Measurements from ENCODE around the gene RCAN1.

Gene RCAN1

DNA sequence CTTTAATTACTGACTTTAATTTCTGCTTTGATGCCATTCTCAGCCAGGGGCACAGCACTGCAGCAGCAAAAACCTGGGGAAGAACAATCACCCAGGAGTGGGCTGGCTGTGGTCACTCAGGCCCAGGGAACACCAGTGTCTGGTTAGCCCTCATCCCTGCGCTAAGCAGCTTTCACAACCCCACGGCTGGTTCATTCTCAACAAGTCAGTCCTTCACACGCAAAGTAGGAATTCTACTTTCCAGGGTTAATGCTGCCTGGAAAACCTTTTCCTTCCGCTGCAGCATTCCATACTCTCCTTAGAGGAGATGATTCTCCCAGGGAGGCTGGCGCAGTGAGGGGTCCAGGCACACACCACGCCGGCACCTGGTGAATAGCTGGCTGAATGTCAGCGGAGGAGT lies 78.6 kb downstream of the RCAN1 start:
- no peak for DNase-seq

DNA sequence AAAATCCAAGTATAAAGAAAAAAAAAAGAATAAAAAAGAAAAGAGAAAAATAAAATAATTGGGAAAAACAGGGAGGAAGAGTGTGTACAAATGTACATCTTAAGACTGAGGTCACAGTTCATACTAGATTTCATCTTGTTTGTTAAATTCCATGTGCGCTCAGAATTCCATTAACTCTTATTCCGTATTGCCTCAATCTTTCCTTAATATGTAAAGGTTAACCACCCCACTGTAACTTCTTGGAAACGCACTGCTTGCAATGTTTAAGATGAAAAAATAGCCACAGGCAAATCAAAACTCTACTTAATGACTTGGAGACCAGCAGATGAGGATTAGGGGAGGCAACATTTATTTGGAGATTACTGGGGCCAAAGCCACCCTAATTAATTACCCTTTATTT lies 79.0 kb downstream of the RCAN1 start:
- no peak for DNase-seq

DNA sequence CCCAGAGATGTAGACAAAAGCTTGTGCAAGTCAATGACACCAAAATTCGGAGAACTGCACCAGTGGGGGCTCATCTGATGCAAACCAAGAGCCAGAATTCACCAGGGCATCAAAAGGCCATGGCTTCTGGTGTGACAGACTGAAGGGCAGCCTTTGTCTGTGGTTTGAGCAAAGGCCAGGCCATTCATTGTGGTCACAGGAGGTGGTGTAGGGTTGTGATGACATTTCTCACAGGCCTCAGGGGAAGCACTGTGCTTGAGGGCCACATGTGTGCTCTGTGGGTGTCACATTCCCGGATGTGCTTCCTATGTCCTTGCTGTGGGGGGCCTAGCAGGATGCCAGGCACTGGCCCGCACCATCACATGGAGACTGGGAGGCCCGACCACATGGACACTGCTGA lies 80.4 kb downstream of the RCAN1 start:
- DNase-seq = no peak

DNA sequence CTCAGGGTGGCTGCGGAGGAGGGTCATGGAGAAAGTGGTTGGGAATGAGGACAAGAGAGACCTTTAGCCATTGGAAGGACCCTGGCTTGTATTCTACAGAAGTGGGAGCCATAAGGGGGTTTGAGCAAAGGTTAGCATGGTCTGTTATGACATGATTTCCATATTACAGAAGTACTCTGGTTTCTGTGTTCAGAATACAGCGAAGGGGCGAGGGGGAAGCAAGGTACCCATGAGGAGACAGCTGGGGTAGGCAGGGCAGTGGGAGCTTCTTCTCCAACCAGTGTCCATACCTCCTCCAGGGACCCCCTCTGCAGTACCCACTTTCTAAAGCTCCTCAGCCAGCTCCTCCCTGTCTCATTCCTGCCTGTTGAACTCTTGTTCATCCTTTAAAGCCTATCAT lies 81.0 kb downstream of the RCAN1 start:
- DNase-seq = no peak

DNA sequence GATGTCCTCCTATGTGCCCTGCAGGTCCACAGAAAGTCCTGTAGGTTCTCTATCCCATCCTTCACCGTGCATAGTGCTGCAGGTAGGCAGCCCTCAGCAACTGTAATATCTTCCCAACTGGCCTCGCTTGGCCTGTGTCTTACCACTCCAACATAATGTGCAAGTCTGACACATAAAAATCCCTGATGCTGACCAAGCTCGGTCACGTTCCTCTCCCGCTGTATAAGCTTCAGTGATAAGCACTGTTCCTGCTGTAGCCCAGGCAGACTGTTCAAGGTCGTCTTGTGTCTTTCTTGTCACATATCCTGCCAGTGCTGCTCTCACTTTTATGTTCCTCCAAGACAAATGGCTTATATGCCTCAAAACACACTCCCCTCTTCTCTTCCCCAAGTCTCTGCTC lies 83.5 kb downstream of the RCAN1 start:
- DNase-seq = no peak

DNA sequence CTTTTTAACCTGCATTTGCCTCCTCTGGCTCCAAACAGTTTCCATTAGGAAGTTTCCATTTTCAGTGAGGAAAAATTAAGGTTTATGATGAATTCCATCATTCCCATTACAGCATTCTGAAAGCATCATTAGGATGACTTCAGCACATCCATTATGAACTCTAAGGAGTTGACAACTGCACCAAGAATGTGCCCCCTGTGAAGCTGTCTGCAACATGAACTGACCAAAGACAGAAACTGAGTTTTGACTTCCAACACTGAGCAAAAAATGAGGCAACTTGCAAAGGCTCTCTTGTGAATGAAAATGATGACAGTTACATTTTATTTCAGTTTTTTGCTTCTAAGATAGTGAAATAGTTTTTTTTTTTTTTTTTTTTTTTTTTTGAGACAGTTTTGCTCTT lies 84.7 kb downstream of the RCAN1 start:
- no peak for DNase-seq

DNA sequence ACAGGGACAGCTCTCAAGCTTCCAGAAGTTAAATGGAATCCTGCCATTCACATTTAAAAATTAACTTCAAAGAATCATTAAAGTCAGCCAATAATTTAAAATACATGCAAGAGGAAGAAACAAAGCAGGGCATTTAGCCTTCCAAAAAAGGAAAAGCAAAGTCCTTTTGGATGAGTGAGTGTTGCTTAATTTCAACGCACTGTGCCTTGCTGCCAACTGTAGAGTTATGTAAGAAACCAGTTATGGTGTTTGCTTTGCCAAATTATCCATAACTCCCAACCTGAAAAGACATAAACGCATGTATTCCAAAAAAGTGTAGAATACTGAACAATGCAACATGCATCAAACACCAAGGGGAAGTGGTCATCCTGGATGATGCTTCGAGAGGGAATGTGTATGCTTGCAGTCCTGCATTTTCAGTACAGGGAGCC lies 86.8 kb downstream of the RCAN1 start:
- DNase-seq = no peak

DNA sequence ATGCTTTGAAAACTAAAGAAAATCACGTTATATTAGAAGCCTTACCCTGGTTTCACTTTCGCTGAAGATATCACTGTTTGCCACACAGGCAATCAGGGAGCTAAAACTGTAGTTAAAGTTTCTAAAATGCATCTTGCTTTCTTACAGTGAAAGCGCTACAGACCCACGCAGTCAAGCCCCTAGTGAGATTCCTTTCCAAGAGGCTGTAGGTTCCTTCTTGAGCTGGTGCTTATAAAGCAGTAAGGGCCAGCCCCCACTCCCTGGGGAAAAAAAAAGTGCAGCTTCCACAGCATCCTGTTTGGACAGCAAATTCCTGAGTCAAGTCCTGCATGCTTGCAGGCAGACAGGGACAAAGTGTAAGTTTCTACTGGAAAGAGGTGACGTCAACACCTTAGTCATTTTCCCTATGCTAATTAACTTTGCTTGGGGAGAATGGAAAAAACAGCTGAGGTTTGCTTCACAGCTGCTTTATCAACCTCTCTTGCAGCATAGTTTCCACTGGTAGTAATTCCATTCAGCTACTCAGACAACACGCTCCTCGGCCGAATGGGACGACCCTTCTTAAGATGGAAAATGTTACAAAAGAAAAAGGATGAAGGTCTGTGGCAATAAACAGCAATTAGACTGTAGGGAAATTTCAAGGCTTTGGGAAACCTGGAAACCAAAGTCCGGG lies 88.2 kb downstream of the RCAN1 start:
- DNase-seq = no peak

DNA sequence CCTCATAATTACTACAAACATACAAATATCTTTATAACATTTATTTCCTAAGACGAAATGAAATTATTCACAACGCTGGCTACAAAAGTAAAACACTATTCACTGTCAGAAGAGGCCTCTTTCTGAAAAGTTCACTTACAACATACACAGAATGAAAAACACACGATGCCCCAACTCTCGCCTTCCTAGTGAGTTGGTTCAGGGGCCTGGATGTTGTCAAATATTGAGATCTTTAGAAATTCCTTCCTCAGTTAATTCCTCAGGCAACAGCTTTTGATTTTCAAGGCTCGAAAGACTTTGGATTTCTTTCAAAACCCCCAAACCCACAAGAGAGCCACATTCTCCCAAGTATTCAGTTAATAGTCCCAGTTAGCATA lies 88.7 kb downstream of the RCAN1 start:
- DNase-seq = no peak

DNA sequence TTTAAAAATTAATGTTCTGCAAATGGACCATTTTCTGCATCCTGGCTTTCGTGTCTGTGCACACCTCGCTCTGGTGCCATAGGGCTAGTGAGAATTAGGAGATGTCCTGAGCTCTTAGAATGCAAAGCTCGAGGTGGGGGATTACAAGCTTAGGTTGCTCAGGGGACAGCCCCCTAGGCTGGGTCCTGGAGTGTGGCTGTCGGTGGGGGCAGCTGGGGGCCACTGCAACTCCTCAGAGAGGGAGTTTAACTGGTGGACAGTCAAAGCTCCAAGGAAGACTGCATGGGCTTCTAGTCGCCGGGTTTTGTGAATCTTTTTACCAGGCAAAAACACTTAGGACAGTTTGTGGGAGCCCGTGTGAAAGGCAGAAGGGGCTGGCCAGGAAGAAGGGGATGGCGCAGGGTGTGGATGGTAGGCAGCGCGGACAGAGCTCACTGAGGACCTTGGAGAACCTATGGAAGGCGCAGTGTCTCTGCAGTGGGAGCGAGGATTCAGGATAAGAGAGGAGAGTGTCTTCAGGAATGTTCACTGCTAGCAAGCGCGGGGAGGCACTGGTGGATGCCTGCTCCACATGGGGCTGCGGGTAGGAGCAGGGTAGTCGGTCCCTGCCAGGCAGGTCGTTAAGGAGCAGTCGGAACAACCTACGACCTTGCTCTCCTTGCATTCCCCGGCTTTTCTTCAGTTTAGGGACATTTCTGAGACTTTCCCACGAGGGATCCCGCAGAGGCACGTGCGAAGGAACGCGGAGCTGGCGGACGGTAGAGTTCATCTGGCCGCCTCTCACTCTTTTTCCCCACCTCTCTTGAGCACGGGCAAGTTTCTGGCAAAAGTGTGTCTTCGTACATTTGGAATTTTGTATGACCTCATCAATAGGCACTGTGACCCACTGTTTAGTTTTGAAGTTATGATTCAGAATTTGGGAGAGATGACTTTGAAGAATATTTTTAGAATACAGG lies 90.0 kb downstream of the RCAN1 start:
- DNase-seq = no peak

DNA sequence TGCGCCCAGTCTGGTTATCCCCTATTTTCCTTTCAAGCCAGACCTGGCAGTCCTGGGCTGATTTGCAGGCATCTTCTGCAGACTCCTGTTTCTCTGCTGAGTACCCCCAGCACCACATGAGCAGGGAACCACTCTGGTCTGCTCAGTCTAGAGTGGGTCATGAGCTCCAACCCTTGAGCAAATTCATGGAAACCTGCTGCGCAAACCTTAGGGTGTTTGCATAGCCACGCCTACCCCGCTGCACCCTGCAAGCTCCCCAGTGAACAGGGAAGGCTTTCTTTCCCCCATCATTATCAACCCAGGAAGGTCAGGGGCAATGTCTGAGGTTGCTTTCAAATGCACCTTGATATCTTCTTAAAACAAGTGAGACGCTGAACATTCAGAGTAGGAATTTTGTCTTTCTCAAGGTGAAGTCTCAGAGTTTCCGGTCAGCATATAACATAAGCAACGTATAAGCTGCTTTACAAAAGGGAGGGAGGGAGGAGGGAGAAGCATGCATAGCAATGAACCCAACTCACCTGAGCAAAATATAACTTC lies 91.8 kb downstream of the RCAN1 start:
- DNase-seq = no peak

DNA sequence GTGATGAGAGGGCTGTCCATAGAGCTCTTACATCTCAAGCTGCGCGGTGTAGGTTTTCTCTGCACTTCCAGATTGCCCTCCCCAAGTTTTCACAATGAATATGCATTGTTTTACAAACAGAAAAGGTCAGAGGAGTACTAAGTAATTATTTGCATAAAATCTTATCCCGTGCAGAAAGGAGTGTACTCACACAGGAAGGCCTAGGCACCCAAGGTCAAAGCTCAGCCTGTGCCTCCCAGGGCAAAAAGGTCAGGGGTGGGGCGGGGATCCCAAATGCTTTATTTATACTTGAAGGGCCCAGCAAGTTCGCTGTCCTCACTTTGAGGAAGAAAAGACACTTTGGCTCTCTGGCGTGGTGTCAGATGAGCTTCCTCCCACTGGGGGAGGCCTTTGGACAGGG lies 92.6 kb downstream of the RCAN1 start:
- DNase-seq = no peak

DNA sequence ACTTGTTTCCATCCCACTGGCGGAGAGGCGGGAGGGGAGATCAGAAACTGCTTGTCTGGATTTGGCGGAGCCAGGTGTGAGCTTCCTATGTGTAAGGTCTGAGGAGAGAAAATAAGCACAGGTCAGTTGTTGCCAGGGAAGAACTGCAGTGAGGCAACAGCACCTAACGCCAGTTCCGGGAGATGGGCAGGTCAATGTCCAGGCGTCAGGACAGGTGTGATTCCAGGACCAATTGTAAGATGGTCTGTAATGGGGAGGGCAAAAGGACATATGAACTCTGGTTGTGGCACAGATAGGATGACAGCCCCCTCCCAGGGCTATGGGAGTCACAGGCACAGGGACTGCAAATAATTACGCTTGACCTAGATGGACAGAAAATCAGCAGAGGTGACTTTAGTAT lies 93.4 kb downstream of the RCAN1 start:
- DNase-seq = no peak

DNA sequence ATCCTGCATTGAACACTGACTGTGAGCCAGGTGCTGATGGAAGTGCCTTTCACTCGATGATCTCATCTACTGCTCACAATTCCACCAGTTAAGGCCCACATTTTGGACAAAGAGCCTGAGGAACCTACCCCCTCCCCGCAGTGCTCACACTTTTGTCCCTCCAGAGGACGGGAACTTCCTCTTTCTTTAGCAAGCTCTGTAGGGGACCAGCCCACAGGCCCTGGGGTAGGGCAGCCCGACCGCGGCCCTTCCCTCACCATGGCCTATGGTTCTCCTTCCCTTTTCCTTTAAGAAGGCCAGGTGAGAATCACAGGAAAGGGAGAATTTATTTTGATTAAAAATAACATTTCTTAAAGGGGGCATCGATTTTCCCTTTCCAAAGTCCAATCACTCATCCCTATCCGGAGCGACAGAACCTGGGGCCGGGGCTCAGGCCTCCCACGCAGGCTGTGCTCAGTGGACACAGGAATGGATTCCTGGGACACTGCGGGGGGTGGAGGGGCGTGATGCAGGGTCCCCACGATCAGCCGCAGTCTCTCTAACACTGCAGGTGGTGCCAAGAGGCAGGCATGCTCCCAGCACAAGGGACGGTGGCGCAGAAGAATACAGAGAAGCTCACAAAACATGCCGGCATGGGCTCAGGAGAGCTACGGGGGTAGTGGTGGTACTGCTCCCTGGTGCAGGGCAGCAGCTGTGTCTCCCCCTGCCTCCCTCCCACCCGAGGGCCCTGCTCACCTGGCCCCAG lies 94.0 kb downstream of the RCAN1 start:
- DNase-seq = no peak

DNA sequence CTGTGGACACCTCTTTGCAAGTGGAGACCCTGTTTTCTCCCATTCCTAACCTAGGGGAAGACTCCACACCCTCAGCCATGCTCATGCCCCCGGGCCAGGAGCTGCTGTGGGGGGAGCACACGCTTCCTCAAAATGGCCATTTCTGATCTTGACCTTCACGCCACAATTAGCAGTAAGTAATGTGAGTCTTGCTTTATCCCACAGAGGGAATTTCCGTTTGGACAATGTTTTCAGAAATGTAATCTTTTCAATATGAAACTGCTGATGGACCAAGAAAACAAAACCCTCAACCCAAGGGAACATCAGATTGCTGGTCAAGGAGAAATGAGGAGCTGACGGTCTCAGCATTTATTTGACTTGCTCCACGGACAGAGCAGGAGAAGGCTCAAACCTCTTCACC lies 94.6 kb downstream of the RCAN1 start:
- DNase-seq = no peak

DNA sequence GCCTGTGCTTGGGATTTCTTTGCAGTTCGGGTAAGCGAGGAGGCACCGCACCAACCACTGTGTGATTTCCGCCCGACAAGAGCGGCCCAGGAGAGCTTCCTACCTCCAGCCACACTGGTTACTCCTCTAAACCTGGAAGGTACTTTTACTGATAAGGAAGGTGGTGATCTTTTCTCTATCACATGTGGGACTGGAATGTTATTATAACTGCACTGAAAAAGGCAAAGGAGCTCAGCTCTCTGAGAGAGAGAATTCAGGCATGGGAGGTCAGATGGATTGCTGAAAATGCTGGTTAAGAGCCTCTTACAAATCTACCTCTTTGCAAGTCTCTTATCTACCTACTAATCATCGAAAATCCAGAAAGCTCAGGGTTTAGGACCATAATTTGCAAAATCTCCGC lies 95.2 kb downstream of the RCAN1 start:
- no peak for DNase-seq

DNA sequence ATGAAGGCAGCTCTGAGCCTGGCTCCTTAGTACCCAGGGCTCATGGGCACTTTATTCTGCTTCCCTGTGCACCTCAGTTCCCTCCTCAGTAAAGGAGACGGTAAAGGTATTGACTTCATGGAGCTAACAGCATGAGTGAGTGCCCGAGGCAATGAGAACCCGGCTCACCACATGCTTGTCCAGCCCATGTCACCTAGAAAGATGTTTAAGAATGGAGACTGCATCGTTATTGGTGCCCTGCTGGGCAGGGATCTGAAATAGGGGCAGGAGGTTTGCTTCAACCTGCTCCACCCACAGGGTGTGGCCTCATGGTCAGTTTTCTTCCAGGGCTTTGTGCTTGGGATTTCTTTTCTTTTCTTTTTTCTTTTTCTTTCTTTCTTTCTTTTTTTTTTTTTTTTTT lies 95.9 kb downstream of the RCAN1 start:
- no peak for DNase-seq

DNA sequence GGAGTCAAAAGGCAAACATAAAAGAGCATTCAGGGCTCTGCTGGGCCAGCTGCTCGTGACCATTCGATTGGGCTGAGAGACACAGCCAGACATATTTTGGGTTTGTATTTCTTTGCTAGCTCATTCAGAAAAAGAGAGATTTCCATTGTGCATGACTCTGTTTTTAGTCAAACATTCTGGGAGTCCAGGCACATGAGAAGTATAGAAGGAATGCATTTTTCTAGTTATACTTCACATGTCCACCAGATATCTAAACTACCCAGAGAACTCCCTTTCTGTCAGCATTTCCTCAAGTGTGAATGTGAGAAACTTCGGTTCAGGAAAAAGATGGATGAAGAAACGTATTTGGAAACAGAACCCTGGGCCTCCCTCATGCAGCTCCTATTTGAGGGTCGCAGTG lies 96.6 kb downstream of the RCAN1 start:
- no peak for DNase-seq

DNA sequence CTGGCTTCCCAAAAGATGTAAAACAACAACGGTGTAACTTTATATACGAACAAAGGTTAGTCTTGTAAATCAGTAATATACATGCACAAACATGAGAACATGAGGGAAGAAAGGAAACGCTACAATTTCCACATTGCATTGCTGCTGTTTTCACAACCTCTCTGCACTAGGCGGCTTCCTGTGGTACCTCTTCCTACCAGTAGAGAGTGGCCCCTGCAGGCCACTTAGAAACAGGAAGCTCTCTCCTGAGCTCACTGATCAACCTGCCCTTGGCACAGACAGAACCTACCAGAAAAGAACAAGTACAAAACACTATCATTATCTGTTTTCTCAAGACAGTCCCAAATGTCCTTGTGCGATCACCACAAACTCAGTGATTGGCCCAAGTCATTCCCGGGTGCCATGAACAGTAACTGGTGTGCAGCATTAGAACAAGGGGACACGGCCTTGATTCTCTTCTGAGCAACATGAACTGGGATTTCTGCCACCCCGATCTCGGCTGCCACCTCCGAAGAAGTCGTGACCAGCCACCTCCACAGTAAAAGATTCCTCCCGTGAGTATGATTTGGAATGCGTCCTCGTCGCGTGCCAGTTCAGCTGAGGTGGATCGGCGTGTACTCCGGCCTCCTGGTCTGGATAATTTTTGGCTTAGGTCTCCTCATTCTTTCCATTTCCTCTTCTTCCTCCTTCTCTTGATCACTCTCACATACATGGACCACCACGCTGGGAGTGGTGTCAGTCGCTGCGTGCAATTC lies 97.2 kb downstream of the RCAN1 start:
- DNase-seq = no peak

DNA sequence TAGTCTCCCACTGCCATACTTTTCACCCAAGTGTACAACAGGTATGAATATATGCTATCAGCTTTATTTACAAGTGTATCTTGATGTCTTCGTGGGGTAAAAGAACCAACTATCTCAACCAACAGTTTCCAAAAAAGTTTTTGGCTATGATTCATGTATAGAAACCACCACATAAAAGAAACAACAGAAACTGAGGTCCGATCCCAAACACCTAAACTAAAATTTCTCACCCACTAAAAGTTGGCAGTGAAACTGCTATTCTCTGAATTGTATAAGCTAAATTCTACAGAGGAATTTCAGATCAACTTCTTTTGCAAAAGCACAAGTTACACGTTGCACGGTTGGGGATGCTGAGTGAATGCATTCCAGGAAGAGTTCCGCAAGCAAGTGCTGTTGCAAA lies 97.9 kb downstream of the RCAN1 start:
- no peak for DNase-seq

DNA sequence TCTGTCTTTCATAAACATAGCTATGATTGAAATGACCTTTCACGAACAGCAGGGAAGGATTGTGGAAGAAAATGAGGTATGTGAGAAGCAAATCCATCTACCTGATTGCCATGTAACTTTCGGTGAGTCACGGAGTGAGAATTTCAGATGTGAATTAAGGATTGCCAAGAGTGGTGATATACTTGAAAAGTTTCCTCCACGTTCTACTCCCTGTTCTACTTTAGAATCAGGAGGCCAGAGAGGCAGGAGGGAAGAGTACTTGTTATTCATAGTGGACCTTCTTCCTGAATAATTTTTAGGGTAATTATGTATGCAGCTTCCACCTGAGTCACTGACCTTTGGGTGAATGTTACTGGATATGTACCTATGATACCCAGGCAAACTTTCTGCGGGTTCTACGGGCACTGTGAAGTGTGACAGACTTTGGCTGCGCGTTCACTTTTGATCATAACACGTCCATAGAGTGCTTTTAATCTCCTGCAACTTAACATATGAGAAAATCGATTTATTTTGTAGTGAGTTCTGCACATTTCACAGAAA lies 100.3 kb downstream of the RCAN1 start:
- DNase-seq = no peak

DNA sequence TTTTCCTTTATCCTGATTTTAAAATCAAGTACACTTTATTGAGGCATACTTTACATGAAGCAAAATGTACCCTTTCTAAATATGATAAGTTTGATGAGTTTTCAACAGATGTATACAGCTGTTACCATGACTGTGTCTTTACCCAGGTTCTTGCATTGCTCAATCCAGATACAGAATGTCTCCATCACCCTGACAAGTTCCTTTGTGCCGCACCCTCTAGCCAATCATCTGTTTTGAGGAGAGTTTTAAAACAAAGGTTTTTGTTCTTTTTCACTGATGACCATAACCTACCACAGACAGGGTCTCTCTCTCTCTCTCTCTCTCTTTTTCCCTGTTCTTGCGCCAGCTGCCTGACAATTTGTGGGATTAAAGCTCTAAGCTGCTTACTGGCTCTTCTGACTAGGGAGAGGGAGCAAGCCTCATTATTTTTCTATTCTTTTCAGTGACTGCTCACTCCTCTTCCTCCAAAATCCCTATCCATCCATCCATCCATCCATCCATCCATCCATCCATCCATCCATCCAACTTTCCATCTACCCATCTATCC lies 101.7 kb downstream of the RCAN1 start:
- no peak for DNase-seq
